ENCODE data around the gene INPP5F. TPM values are rescaled to one million over a fixed set of nuclear protein-coding genes. Genes with fewer than 3 reads are reported as not detected.
A peak's percentile ranks its signal among the peaks of the same experiment; 100 is the strongest.

Gene INPP5F
- total RNA-seq, 1 experiment from 2014 or later, result 14.9 TPM

DNA sequence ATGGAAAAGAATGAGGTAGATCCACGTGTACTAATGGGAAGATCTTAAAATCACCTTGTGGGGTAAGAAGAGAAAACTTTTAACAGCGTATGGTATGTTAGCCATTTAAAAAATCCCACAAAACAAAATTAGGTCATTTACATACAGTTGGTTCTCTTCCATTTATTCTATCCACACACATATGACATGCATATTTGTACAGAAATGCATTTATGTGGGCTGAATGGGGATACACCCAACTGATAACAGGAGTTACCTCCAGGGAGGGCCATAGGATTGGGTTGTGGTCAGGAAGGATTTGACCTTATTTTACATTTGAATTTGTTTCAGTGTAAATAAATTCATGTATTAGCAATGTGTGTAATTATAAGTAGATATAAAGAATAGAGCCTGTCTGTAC, 75.3 kb downstream of the INPP5F start:
- Mint-ChIP-seq H3K27ac (ENCODE audit: low read depth, unreplicated experiment) (no peak overlapping the region), H3K9me3 (ENCODE audit: unreplicated experiment) (no peaks in the 10 kb centered on the region), H3K36me3 (ENCODE audit: insufficient read depth, unreplicated experiment) (peaks cover 33% of the 10 kb centered on the region), H3K27me3 (ENCODE audit: insufficient read depth, unreplicated experiment) (no peaks in the 10 kb centered on the region), H3K4me3 (ENCODE audit: unreplicated experiment) (no peak overlapping the region), H3K4me1 (ENCODE audit: insufficient read depth, unreplicated experiment) (no peaks in the 10 kb centered on the region)
- DNase-seq (ENCODE audit: unreplicated experiment), result no peak
- CTCF ChIA-PET, result interaction anchor here (0.6 kb wide), 1 partner anchor 50 kb away, joined by 4 read pairs; no protein-coding TSS in a partner anchor
- intact Hi-C loops (cut with micrococcal nuclease), result no loop called here
- TF ChIP-seq, protein P1, sequence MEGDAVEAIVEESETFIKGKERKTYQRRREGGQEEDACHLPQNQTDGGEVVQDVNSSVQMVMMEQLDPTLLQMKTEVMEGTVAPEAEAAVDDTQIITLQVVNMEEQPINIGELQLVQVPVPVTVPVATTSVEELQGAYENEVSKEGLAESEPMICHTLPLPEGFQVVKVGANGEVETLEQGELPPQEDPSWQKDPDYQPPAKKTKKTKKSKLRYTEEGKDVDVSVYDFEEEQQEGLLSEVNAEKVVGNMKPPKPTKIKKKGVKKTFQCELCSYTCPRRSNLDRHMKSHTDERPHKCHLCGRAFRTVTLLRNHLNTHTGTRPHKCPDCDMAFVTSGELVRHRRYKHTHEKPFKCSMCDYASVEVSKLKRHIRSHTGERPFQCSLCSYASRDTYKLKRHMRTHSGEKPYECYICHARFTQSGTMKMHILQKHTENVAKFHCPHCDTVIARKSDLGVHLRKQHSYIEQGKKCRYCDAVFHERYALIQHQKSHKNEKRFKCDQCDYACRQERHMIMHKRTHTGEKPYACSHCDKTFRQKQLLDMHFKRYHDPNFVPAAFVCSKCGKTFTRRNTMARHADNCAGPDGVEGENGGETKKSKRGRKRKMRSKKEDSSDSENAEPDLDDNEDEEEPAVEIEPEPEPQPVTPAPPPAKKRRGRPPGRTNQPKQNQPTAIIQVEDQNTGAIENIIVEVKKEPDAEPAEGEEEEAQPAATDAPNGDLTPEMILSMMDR (IDR thresholded peaks at IDR 0.05; ENCODE audit: unreplicated experiment), result no peak
- POLR2A ChIA-PET, result no interaction called here
- no TSS peak for BruUV-seq (replicated peaks)

DNA sequence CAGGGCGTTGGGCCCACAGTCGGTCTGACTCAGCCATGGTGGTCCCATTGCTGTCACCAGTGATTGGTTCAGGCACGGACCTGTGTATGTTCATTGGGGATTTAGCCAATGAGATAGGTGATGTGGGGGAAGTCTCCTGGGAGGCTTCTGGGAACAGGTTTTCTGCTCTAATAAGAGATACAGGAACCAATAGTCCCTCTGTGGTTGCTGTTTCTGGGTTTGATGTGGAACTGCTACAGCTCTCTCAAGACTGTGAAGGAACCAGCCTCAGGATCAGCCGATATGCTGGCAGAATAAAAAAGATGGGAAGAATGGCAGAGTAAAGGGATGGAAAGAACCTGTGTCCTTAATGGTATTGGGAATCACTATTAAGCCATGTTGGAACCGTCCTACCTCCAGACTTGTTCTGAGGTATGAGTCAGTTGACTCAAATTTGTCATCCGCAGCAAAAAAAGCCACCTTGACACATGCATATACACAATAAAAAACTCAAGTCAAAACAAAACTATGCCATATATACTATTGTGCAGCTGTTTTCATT, 76.2 kb downstream of the INPP5F start:
- CTCF ChIA-PET, result interaction anchor here (0.6 to 1.6 kb wide), 2 partner anchors 9 to 51 kb away, joined by 3 to 4 read pairs; no protein-coding TSS in a partner anchor
- Mint-ChIP-seq H3K4me1 (ENCODE audit: insufficient read depth, unreplicated experiment) (no peaks in the 10 kb centered on the region), H3K27ac (ENCODE audit: low read depth, unreplicated experiment) (no peak overlapping the region), H3K36me3 (ENCODE audit: insufficient read depth, unreplicated experiment) (peaks cover 25% of the 10 kb centered on the region), H3K27me3 (ENCODE audit: insufficient read depth, unreplicated experiment) (no peaks in the 10 kb centered on the region), H3K4me3 (ENCODE audit: unreplicated experiment) (no peak overlapping the region), H3K9me3 (ENCODE audit: unreplicated experiment) (no peaks in the 10 kb centered on the region)
- no peak for DNase-seq (ENCODE audit: unreplicated experiment)
- BruUV-seq (replicated peaks), result no TSS peak
- POLR2A ChIA-PET, result interaction anchor here (0.8 to 1.1 kb wide), 2 partner anchors 23 to 153 kb away, joined by 3 to 5 read pairs; no protein-coding TSS in a partner anchor
- intact Hi-C loops (cut with micrococcal nuclease), result no loop called here
- TF ChIP-seq, protein P1 (IDR thresholded peaks at IDR 0.05; ENCODE audit: unreplicated experiment), result no peak

DNA sequence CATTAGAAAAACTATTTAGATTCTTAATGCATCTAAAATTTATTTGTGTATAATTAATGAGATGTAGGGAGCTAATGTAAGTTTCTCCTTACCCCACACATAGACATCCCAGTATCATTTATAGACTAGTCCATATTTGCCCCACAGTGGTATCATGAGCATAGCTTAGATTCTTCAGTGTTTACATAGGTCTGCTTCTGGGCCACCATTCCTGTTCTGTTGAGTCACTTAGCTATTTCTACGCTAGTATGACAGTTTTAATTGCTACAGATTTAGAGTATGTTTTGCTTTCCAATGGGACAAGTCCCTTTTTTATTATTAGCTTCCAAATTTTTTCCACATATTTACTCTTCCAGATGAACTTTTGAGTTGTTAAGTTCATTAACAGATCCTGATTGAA, 77.4 kb downstream of the INPP5F start:
- POLR2A ChIA-PET, result interaction anchor here (0.7 to 0.8 kb wide), 3 partner anchors 19 to 154 kb away, joined by 3 to 5 read pairs (median 3); no protein-coding TSS in a partner anchor

DNA sequence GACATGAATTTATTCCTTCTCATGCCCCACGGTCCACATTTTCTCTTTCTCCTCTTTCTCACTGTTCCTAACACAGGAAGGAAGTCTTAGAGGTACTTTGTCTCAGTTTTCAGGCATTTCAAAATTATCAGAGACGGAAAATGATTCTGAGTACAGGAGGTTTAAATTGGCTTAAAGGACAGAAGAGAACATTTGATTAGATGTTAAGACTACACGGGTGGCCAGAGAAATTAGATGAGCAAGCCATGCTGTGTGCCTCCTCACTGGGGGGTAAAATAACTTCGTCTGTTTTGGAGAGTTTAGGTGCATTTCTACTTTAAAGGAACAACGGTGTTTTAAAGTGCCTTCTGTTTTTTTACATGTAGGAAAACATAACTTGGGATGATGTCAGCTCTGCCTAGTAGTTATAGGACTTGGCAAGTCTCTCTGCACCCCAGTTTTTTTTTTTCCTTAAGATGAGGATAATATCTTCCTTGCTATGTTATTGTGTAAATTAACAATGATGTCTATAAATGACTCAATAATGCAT, 79.9 kb downstream of the INPP5F start:
- H3K27ac Mint-ChIP-seq (ENCODE audit: low read depth, unreplicated experiment), result no peak overlapping the region
- TF ChIP-seq, protein P1 (IDR thresholded peaks at IDR 0.05; ENCODE audit: unreplicated experiment), result no peak
- H3K9me3 Mint-ChIP-seq (ENCODE audit: unreplicated experiment), result no peaks in the 10 kb centered on the region
- no peaks in the 10 kb centered on the region for H3K4me1 Mint-ChIP-seq (ENCODE audit: insufficient read depth, unreplicated experiment)
- H3K4me3 Mint-ChIP-seq (ENCODE audit: unreplicated experiment), result no peak overlapping the region
- intact Hi-C loops (cut with micrococcal nuclease), result no loop called here
- ChIA-PET CTCF (interaction anchor here (0.6 to 4.6 kb wide), 2 partner anchors 56 to 223 kb away, joined by 7 to 23 read pairs; no protein-coding TSS in a partner anchor), POLR2A (no interaction called here)
- H3K36me3 Mint-ChIP-seq (ENCODE audit: insufficient read depth, unreplicated experiment), result peaks cover 17% of the 10 kb centered on the region
- no TSS peak for BruUV-seq (replicated peaks)
- no peaks in the 10 kb centered on the region for H3K27me3 Mint-ChIP-seq (ENCODE audit: insufficient read depth, unreplicated experiment)
- no peak for DNase-seq (ENCODE audit: unreplicated experiment)

More for the DNA sequence above, 77.4 kb downstream of the INPP5F start:
- BruUV-seq (replicated peaks), result no TSS peak
- no peaks in the 10 kb centered on the region for H3K9me3 Mint-ChIP-seq (ENCODE audit: unreplicated experiment)
- no peaks in the 10 kb centered on the region for H3K27me3 Mint-ChIP-seq (ENCODE audit: insufficient read depth, unreplicated experiment)
- peak; percentile 1 for DNase-seq (ENCODE audit: unreplicated experiment)
- no peak overlapping the region for H3K27ac Mint-ChIP-seq (ENCODE audit: low read depth, unreplicated experiment)
- intact Hi-C loops (cut with micrococcal nuclease), result no loop called here
- CTCF ChIA-PET, result interaction anchor here (0.5 to 1.6 kb wide), 5 partner anchors 8 to 603 kb away, joined by 3 to 5 read pairs (median 3); no protein-coding TSS in a partner anchor
- TF ChIP-seq, protein P1 (IDR thresholded peaks at IDR 0.05; ENCODE audit: unreplicated experiment), result no peak
- H3K4me1 Mint-ChIP-seq (ENCODE audit: insufficient read depth, unreplicated experiment), result no peaks in the 10 kb centered on the region
- H3K4me3 Mint-ChIP-seq (ENCODE audit: unreplicated experiment), result no peak overlapping the region
- H3K36me3 Mint-ChIP-seq (ENCODE audit: insufficient read depth, unreplicated experiment), result peaks cover 22% of the 10 kb centered on the region
